HAP-1 (cell line): Measurements from ENCODE around the gene TINCR.

ENCODE experiments used
- DNase-seq, 2 experiments: peaks; one replicate each; pipeline ENCODE4 v3.0.0-alpha.2; 2016 to 2020; ENCODE audit warnings: low spot score in 2 of 2
- H3K27me3 ChIP-seq: fragments of 250-450 bp; sonication (Bioruptor Pico); 2 replicates; pipeline ENCODE4 v1.5.1; 2020; ENCODE audit warnings: low read depth, mild to moderate bottlenecking, moderate library complexity
- H3K36me3 ChIP-seq: fragments of 250-450 bp; sonication (Bioruptor Pico); replicated peaks from 2 replicates; pipeline ENCODE4 v1.5.1; 2020; ENCODE audit warnings: mild to moderate bottlenecking
- H3K4me1 ChIP-seq: fragments of 250-450 bp; sonication (Bioruptor Pico); 2 replicates; pipeline ENCODE4 v1.5.1; 2020; ENCODE audit warnings: mild to moderate bottlenecking
- H3K4me3 ChIP-seq: fragments of 250-450 bp; sonication (Bioruptor Pico); 2 replicates; pipeline ENCODE4 v1.5.1; 2020; ENCODE audit warnings: mild to moderate bottlenecking, moderate library complexity
- H3K9me3 ChIP-seq: fragments of 250-450 bp; sonication (Bioruptor Pico); 2 replicates; pipeline ENCODE4 v1.5.1; 2020; ENCODE audit warnings: mild to moderate bottlenecking, moderate library complexity
- in situ Hi-C: fragments of 300-500 bp; cut with MboI; formaldehyde crosslinking; loops from 3 replicates; pipeline ENCODE4 v1.14.3; 2020; ENCODE audit warnings: low sequenced_read_pairs, inconsistent platforms, mixed read lengths

The TINCR gene

GRCh38 chr19:5580161-5580571 lies 12.4 kb upstream of the TINCR start:
- Histone ChIP-seq H3K4me3 (no peak overlapping the region), H3K27me3 (no peaks in the 10 kb centered on the region), H3K36me3 (peaks cover 7% of the 10 kb centered on the region), H3K4me1 (peaks cover 4% of the 10 kb centered on the region), H3K9me3 (no peaks in the 10 kb centered on the region)
- in situ Hi-C loops: no loop called here
- no peak for DNase-seq

DNA sequence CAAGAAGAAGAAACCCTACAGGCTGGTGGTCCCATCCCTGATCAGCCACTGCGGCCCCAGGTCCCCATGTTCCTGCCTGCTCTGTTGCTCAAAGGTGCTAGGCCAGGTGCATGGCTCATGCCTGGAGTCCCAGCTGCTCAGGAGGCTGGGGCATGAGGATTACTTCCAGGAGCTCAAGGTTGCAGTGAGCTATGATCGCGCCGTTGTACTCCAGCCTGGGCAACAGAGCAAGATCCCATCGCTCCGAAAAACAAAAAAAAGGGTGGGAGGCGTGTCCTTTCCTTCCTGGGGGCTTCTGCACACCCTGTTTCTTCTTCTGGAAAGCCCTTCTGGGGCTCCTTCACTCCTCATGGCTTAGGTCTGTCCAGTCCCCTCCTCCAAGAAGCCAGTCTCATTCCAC lies 11.9 kb upstream of the TINCR start:
- H3K4me1 ChIP-seq: peaks cover 4% of the 10 kb centered on the region
- in situ Hi-C loops: loop anchor here (10.0 kb wide), 1 partner anchor 545 kb away; no protein-coding TSS in a partner anchor

DNA sequence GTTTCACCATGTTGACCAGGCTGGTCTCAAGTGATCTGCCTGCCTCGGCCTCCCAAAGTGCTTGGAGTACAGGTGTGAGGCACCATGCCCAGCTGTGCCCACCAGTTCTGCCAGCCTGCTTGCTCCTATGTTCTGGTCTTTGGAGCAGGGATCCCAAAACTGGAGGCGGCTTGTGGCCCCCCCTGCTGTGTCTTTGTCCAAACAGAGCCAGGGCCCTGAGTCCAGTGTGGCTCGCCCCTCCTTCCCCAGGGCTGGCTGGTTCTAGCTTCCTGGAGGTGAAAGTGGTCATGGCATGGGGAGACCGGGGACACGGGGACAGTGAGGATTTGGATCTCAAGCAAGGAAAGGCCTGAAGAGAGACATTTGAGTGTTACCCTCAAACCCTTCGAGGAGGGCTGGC lies 11.5 kb upstream of the TINCR start:
- Histone ChIP-seq H3K27me3 (no peaks in the 10 kb centered on the region), H3K9me3 (no peaks in the 10 kb centered on the region), H3K36me3 (peaks cover 3% of the 10 kb centered on the region), H3K4me1 (peaks cover 4% of the 10 kb centered on the region), H3K4me3 (no peak overlapping the region)
- no peak for DNase-seq
- in situ Hi-C loops: loop anchor here (10.0 kb wide), 1 partner anchor 544 kb away; no protein-coding TSS in a partner anchor

More for the DNA sequence above, 11.9 kb upstream of the TINCR start:
- DNase-seq: no peak
- Histone ChIP-seq H3K36me3 (peaks cover 5% of the 10 kb centered on the region), H3K9me3 (no peaks in the 10 kb centered on the region), H3K27me3 (no peaks in the 10 kb centered on the region), H3K4me3 (no peak overlapping the region)

- in situ Hi-C loops: loop anchor here (10.0 kb wide), 1 partner anchor 543 kb away; no protein-coding TSS in a partner anchor
- Histone ChIP-seq H3K4me3 (peak overlapping the region; percentile 12), H3K4me1 (peaks cover 4% of the 10 kb centered on the region), H3K36me3 (peaks cover 3% of the 10 kb centered on the region), H3K27me3 (no peaks in the 10 kb centered on the region), H3K9me3 (no peaks in the 10 kb centered on the region)
- peak; percentile 60 to 87 for DNase-seq
Measured at GRCh38 chr19:5578097-5578846, 10.5 kb upstream of the TINCR start.

DNA sequence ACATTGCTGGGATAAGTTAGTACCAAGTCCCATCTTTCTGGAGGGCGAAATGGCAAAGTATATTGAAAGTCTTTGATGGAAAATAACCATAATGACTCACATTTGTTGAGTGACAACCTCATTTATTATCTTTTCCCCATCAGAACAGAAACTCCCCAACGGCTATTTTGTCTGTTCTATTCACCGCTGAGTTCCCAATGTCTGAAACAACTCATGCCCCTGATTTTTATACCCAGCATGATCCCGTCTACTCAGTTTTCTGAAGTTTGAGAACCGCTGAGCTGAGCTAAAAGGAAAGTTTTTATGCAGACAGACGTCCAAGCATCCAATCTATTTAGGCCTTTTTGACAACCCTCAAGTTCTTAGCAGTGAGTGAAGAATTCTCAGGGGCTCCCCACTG lies 7.8 kb upstream of the TINCR start:
- no peaks in the 10 kb centered on the region for H3K27me3 ChIP-seq
- in situ Hi-C loops: loop anchor here (10.0 kb wide), 1 partner anchor 541 kb away; no protein-coding TSS in a partner anchor

DNA sequence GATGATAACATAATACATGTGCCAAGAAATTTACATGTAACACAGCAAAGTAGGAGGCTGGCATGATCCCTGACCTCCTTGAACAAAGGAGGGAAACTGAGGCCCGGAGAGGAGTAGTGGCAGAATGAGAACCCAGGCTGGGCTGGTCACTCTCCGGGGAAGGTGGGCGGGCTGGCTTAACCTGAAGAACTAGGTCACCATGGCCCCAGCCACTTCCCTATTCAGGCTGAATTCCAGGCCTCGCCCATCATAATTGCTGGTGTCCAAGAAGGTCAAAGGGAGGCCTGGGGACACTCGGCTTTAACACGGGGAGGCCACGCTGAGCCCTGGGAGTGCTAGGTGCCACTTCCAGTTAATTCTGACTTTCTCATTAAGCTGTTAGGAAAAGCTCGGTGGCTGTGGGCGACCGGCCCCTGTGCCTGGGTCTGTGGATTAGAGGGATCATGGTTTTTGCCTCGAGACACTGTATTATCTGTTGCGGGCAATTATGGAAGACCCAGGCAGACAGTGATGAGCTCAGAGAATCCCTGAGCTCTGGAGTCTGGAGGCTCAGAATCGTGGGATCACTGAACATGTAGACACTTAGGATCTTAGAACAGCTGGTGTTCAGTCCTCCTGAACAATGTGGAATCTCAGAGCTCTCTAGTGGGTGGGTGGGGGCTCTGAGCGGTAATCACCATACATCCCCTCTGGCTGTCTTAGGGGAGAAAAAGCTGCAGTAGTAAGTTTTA lies 5.0 kb upstream of the TINCR start:
- no peaks in the 10 kb centered on the region for H3K9me3 ChIP-seq
- H3K36me3 ChIP-seq: no peaks in the 10 kb centered on the region
- no peak overlapping the region for H3K4me3 ChIP-seq
- peaks cover 5% of the 10 kb centered on the region; the same call in 1 of the 2 replicates for H3K4me1 ChIP-seq
- in situ Hi-C loops: loop anchor here (10.0 kb wide), 1 partner anchor 538 kb away; no protein-coding TSS in a partner anchor
- no peak for DNase-seq
- H3K27me3 ChIP-seq: no peaks in the 10 kb centered on the region

More for the DNA sequence above, 7.8 kb upstream of the TINCR start:
- DNase-seq: no peak
- Histone ChIP-seq H3K9me3 (no peaks in the 10 kb centered on the region), H3K36me3 (no peaks in the 10 kb centered on the region), H3K4me3 (no peak overlapping the region), H3K4me1 (peaks cover 9% of the 10 kb centered on the region)

DNA sequence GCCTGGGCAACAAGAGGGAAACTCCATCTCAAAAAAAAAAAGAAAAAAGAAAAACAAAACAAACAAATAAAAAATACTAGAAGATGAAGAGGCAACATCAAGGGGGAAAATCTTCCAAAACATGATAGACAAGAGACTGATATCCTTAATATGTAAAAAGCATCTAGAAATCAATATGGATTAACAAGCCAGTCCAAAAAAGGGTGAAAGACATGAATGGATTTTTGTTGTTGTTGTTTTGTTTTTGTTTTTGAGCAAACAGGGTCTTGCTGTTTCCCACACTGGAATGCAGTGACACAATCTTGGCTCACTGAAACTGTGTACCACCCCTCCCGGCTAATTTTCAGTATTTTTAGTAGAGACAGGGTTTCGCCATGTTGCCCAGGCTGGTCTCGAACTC lies 4.0 kb upstream of the TINCR start:
- in situ Hi-C loops: loop anchor here (10.0 kb wide), 1 partner anchor 537 kb away; no protein-coding TSS in a partner anchor
- no peak for DNase-seq
- no peaks in the 10 kb centered on the region for H3K36me3 ChIP-seq

GRCh38 chr19:5567970-5568407 lies 236 bp upstream of the TINCR start:
- Histone ChIP-seq H3K9me3 (no peaks in the 10 kb centered on the region), H3K27me3 (no peaks in the 10 kb centered on the region), H3K36me3 (no peaks in the 10 kb centered on the region), H3K4me3 (no peak overlapping the region), H3K4me1 (peaks cover 5% of the 10 kb centered on the region; the same call in 1 of the 2 replicates)
- no peak for DNase-seq
- in situ Hi-C loops: no loop called here

More for the DNA sequence above, 4.0 kb upstream of the TINCR start:
- Histone ChIP-seq H3K4me1 (peaks cover 5% of the 10 kb centered on the region; the same call in 1 of the 2 replicates), H3K4me3 (no peak overlapping the region), H3K27me3 (no peaks in the 10 kb centered on the region), H3K9me3 (no peaks in the 10 kb centered on the region)

DNA sequence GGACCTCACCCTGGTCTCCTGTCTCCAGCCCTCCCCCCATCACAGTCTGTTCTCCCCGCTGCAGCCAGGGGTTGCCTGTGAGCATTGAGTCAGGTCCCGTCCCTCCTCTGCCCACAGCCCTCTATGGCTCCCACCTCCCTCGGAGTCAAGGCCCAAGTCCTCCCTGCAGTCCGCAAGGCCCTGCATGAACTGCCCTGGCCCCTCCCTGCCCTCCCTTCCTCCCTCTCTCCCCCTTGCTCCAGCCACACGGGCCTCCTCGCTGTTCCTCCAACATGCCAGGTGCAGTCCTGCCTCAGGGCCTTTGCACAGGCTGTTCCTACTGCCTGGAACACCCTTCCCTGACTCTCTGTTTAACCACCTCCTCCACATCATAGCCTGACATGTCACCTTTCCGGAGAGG lies 2.8 kb downstream of the TINCR start:
- Histone ChIP-seq H3K9me3 (peaks cover 10% of the 10 kb centered on the region), H3K4me3 (no peak overlapping the region), H3K4me1 (no peaks in the 10 kb centered on the region), H3K27me3 (no peaks in the 10 kb centered on the region), H3K36me3 (no peaks in the 10 kb centered on the region)
- no peak for DNase-seq
- in situ Hi-C loops: no loop called here

DNA sequence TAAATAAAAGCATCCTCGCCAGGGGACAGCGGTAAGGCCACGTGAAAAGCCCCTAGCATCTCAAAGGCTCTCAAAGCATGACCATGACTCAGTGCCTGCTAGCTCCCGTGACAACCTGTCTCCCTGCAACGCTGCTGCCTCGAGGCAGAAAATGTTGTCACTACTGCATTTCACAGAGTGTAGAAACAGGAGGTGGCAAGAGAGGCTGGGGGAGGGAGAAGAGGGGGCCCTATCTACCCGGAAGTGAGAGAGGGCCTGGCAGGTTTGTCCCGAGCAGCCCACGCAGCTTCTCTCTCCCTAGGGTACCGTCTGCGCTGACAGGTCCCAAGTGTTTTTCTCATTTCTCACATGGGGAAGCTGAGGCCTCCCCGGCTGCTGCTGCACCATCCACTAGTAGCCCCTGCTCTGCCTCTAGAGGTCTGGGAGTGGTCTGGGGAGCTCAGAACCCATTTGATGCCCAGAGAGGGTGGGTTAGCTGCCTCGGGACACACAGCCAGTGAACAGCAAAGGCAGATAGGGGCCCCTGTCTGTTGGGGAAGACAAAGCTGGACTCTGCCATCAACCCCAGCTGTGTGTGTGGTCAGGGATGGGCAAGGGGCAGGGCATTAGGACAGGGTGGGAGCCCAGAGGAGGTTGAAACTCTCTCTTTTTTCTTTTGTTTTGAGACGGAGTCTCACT lies 3.7 kb downstream of the TINCR start:
- no peaks in the 10 kb centered on the region for H3K4me1 ChIP-seq
- in situ Hi-C loops: no loop called here
- no peak for DNase-seq
- H3K4me3 ChIP-seq: no peak overlapping the region
- peaks cover 10% of the 10 kb centered on the region for H3K9me3 ChIP-seq
- no peaks in the 10 kb centered on the region for H3K27me3 ChIP-seq
- no peaks in the 10 kb centered on the region for H3K36me3 ChIP-seq

GRCh38 chr19:5563008-5563431 lies 4.7 kb downstream of the TINCR start:
- Histone ChIP-seq H3K9me3 (peaks cover 10% of the 10 kb centered on the region), H3K4me1 (no peaks in the 10 kb centered on the region), H3K27me3 (no peaks in the 10 kb centered on the region), H3K36me3 (no peaks in the 10 kb centered on the region), H3K4me3 (no peak overlapping the region)
- in situ Hi-C loops: no loop called here
- DNase-seq: peak in 1 of 2 experiments; percentile 50

GRCh38 chr19:5562280-5562679 lies 5.5 kb downstream of the TINCR start:
- DNase-seq: no peak
- in situ Hi-C loops: no loop called here
- H3K36me3 ChIP-seq: no peaks in the 10 kb centered on the region
- H3K4me1 ChIP-seq: no peaks in the 10 kb centered on the region
- H3K4me3 ChIP-seq: no peak overlapping the region
- peaks cover 10% of the 10 kb centered on the region for H3K9me3 ChIP-seq
- no peaks in the 10 kb centered on the region for H3K27me3 ChIP-seq

DNA sequence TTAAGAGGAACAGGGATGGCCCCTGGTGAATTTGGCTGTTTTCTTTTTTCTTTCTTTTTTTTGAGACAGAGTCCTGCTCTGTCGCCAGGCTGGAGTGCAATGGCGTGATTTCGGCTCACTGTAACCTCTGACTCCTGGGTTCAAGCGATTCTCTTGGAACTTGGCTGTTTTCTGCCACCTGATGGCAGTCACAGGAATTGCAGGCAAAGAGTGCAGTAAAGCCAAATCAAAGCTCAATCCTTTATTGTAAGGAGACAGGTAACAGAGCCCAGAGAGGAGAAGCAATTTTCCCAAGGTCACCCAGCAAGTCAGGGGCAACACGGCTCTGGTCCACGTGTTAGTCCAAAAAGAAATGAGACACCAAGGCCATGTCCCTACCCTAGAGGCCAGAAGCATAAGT lies 6.2 kb downstream of the TINCR start:
- no peaks in the 10 kb centered on the region for H3K36me3 ChIP-seq
- peaks cover 10% of the 10 kb centered on the region for H3K9me3 ChIP-seq
- in situ Hi-C loops: no loop called here
- H3K27me3 ChIP-seq: no peaks in the 10 kb centered on the region
- H3K4me3 ChIP-seq: no peak overlapping the region
- H3K4me1 ChIP-seq: no peaks in the 10 kb centered on the region
- no peak for DNase-seq
